Fibroblast of skin of left quadriceps (primary cell): ENCODE measurements around the gene PEX26.
"Not testable (repeated sequence)": the region's sequence is repeated elsewhere in the genome, so short reads cannot be mapped to it uniquely, and the experiment has no call there.

Experiments used
- DNase-seq, 2 experiments: peaks; one replicate each; pipeline ENCODE4 v3.0.0-alpha.2; 2013; ENCODE audit warnings: low read depth in 2 of 2

Gene PEX26

GRCh38 chr22:18071307-18071967 is 6.4 kb upstream of the PEX26 start:
- DNase-seq: not testable (repeated sequence)

- no peak for DNase-seq
Observed at GRCh38 chr22:18071968-18072310, 5.9 kb upstream of the PEX26 start.

DNA sequence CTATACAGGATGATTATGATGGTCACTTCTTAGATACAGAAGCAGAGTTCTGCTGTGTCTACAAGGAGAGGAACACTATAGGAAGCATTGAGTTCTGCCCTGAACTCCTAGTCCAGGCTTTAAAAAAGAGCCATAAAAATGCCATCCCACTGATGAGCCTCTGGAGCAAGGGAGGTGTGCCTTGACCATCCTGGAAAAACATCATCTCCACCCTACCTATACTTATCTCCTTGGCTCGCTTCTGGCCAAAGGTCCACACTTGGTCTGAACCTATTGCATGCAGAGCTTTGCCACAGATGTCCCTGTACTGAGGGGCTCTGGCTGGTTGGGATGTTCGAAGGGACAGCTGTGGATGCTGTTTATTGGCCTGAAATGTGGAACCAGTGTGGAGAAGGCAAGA is 4.3 kb upstream of the PEX26 start:
- DNase-seq: no peak

DNA sequence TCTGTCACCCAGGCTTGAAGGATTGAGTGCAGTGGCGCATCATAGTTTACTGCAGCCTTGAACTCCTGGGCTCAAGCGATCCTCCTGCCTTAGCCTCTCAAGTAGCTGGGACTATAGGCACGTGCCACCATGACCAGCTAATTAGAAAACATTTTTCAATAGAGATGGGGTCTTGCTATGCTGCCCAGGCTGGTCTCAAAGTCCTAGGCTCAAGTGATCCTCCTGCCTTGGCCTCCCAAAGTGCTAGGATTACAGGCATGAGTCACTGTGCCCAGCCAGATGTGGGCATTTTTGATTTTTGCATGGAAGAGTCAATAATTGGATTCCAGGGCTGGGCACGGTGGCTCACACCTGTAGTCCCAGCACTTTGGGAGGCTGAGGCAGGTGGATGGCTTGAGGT is 3.9 kb upstream of the PEX26 start:
- not testable (repeated sequence) for DNase-seq

- no peak for DNase-seq
Observed at GRCh38 chr22:18075101-18075719, 2.6 kb upstream of the PEX26 start.

GRCh38 chr22:18075720-18076497 is 1.9 kb upstream of the PEX26 start:
- DNase-seq: peak; percentile 76 to 83

- no peak for DNase-seq
Observed at GRCh38 chr22:18077087-18077638, 627 bp upstream of the PEX26 start.

DNA sequence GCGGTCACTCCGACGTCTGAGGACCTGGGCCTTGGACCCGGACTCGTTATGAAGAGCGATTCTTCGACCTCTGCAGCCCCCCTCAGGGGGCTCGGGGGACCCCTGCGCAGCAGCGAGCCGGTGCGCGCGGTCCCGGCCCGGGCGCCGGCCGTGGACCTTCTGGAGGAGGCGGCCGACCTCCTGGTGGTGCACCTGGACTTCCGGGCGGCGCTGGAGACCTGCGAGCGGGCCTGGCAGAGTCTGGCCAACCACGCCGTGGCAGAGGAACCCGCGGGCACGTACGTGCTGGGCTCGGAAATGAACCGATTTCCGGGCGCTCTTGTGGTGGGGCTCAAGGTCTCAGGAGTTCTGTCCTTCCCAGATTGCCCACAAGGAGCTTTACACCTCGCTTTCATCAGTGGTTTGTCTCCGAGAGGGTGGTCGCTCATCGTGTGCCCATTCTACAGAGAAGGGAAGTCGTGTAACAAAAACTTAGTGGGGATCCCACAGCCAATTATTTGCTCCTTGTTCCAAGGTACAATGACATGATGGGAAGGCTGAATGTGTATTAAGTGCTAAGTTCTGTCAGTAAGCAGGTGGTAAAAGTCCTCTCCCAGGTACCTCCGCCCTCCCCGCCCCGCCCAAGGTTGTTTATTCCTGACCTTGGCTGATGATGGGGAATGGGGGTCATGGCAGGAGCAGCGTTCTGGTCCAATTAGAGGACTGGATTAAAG is 695 bp downstream of the PEX26 start:
- DNase-seq: no peak

DNA sequence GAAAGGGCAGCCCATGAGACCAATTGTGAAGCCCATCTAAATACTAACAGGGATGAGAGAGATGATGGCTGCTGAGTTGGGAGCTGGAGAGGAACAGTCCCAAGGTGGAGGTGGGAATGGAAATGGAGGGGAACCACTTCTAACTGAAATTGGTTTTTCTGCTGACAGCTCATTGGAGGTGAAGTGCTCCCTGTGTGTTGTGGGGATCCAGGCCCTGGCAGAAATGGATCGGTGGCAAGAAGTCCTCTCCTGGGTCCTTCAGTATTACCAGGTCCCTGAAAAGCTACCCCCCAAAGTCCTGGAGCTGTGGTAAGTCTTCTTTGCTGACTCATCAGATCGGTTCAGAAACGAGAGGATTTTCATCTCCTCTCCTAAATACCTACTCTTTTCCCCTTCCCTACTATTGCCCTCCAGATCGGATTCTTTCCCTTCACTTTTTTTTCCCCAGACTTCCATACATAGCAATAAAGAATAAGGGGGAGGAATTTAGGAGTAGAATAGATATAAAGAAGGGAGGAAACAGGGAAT is 2.0 kb downstream of the PEX26 start:
- no peak for DNase-seq

DNA sequence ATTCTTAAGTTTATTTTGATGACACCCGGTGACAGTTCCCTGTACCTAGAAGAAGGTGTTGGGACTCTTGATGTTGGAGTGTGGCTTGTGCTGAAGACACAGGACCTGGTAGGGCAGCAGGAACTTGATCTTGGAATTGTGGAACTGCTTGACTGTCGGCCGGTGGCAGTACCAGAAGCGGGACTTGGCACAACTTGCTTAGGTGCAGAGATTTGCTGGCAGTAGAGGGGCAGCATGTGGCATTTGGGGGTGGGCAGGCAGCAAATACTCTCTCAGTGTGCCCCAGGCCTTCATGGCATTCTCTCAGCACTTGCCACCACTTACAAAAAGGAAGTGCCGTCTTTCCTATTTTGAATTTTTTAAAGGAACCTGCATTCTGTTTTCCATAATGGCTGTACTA is 3.6 kb downstream of the PEX26 start:
- no peak for DNase-seq

GRCh38 chr22:18082467-18082866 is 4.7 kb downstream of the PEX26 start:
- DNase-seq: no peak

DNA sequence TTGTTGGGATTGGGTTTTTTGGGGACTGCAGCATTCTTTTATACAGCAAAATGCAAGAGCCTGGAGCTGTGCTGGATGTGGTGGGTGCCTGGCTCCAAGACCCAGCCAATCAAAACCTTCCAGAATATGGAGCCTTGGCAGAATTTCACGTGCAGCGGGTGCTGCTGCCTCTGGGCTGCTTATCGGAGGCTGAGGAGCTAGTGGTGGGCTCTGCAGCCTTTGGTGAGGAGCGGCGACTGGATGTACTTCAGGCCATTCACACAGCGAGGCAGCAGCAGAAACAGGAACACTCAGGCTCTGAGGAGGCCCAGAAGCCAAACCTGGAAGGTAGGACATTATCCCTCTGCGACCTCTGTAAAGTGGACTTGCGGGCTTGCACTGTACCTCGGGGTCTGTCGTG is 5.6 kb downstream of the PEX26 start:
- DNase-seq: no peak

DNA sequence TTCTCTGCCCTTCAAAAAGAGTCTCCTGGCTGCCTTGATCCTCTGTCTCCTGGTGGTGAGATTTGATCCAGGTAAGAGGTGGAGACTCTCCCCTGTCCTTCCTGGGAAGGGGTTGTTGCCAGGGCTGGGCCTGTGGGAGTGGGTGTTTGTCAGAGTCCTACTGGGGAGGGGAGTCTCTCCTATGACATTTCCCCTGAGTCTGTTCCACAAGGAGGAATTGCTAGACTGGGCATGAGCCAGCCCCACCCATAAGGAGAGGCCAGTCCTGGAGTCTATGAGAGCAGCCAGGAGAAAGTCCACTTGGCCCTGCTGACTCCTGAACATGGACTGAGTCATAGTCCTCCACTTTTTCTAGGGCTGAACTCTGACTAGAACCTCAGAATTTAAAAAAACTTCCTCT is 7.4 kb downstream of the PEX26 start:
- DNase-seq: no peak

DNA sequence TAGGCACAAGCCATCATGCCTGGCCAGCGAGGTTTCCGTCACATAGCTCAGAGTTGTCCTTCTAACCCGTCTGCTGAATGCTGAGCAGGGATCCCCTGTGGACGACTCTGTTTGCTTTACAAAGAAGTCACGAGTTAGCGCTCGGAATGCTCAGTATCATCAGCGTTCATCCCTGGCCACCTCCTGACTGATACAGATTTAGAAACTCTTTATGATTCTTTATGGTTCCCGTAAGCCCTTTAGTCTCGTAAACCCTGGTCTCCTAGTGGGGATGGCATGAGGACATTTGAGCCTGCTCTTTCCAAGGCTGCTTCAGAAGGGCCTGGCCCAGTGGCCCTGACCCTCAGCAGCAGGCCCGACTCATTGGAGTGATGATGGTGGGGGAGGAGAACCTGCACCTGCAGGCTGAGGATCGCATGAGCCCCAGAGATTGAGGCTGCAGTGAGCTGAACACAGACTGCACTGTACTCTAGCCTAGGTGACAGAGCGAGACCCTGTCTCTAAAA is 9.6 kb downstream of the PEX26 start:
- DNase-seq: no peak

DNA sequence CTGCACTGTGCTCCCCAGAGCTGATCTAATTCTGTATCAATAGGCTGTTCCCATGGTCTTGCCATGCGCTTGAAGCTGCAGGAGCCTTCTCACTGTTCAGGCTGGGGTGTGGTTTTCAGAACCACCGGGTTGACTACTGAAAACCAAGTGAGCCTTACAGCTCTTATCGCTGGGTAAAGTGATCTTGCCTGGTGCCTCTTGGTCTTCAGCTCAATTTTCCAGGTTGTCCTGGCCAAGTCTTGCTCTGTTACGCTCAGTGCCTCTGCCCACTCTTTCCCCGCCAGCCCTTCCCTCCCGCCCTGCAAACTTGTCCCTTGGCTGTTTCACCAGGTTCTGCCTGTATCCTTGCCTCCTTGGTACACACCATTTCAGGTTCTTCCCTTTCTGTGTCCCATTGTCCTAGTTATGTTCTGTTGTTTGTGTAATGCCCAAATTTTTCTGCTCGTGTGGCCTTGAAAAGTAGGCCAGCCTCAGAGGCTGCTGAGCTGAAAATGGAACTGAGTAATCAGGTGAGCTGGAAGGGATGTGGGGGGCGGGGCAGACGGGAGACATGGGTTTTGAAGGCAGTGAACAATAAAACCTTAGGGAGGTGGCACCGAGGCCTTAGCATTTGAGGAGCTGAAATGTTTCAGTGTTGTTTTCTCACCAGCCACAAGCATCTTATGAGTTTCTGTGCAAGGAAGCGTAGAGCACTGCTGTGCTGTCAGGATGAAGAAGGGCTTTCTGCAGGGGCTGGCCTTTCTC is 11.2 kb downstream of the PEX26 start:
- DNase-seq: no peak

DNA sequence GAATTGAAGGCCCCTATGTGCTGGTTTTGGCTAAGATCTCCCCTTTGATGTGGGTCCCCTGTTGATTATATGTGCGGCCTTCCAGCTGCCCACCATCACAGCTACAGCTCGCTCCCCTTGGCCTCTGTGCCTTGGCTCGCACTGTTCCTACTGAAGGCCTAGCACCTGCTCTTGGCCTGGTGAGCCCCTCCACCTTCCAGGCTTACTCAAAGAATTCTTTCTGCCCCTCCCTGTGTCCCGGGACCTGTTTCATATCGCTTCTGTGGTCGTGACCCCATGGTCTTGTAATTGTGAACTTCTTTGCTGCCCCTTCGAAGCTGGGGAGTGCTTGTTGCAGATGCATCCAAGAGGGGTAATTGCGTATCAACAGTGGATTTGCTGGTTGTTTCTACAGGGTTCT is 12.5 kb downstream of the PEX26 start:
- no peak for DNase-seq

GRCh38 chr22:18091478-18091877 is 13.7 kb downstream of the PEX26 start:
- DNase-seq: no peak

DNA sequence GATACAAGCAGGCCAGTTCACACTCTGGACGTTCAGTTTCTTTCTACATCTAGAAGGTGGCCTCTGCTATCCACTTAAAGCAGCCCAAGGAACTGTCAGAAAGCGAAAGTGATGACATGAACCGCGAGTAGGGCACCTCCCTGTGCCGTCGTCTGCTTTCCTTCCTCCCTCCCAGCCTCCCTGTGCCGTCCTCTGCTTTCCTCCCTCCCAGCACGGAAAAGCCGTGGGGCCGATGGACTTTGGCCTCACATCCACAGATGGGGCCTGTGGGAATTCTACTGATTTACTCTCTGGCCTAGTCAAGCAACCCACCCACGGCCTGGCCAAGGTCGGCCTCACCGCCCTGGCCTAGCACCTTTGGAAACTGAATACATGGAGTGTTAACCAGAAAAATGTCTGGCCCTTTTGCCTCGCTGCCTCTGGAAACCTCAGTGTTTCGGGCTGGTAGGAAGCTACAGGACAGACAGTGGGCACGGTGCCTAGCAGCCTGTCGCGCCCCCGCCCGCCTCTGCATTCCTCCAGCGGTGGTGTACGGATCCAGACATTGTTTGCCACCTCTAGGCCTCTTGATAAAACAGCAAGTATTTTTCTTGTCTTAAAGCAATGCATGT is 14.2 kb downstream of the PEX26 start:
- no peak for DNase-seq

DNA sequence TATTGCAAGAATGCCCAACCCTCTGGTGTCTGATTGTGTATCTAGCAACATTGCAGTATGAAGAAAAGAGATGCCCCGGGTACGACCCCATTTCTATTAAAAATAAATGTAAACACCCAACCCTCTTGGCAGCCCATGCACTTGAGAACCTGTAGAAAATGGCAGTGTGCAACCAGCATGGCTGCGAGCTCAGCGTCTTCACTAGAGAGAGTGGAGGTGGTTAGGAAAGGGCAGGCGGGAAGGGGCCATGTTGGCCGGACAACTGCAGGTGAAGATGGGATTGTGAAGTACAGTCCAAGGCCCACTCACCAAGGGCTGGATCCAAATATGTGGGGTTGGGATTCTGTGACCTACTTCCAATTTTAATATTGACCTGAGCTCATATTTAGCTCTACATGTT is 15.9 kb downstream of the PEX26 start:
- DNase-seq: no peak

GRCh38 chr22:18095101-18095805 is 17.5 kb downstream of the PEX26 start:
- DNase-seq: no peak
